Skeletal muscle tissue (tissue), 4 donors: ENCODE measurements around the gene RNU2-1. TPM values are rescaled to one million over a fixed set of nuclear protein-coding genes. Genes with fewer than 3 reads are reported as not detected.
"Not testable (repeated sequence)": the region's sequence is repeated elsewhere in the genome, so short reads cannot be mapped to it uniquely, and the experiment has no call there.

Experiments
- H3K27ac ChIP-seq: one replicate; pipeline ENCODE4 v1.7.0; 2013; ENCODE audit warnings: mild to moderate bottlenecking, low read depth, low read length, inconsistent platforms
- H3K27me3 ChIP-seq, 3 donors: one replicate each; pipeline ENCODE4 v1.7.0; 2013; ENCODE audit warnings: low read length in 3 of 3; ENCODE audit not compliant: control insufficient read depth in 3 of 3, insufficient read depth in 3 of 3
- H3K36me3 ChIP-seq, 3 donors: one replicate each; pipeline ENCODE4 v1.7.0; 2013; ENCODE audit warnings: low read length in 3 of 3; ENCODE audit not compliant: control insufficient read depth in 3 of 3, insufficient read depth in 3 of 3
- H3K4me1 ChIP-seq, 3 donors: one replicate each; pipeline ENCODE4 v1.7.0; 2013; ENCODE audit warnings: low read length in 3 of 3, mild to moderate bottlenecking in 3 of 3; ENCODE audit not compliant: control insufficient read depth in 3 of 3, insufficient read depth in 3 of 3
- H3K4me3 ChIP-seq, 3 donors: one replicate each; pipeline ENCODE4 v1.7.0; 2013; ENCODE audit warnings: low read length in 3 of 3
- H3K9ac ChIP-seq, 3 donors: one replicate each; pipeline ENCODE4 v1.7.0; 2013; ENCODE audit warnings: low read length in 3 of 3, mild to moderate bottlenecking in 3 of 3, moderate library complexity in 2 of 3, low read depth in 1 of 3
- H3K9me3 ChIP-seq, 3 donors: one replicate each; pipeline ENCODE4 v1.7.0; 2013; ENCODE audit warnings: low read length in 3 of 3; ENCODE audit not compliant: control insufficient read depth in 3 of 3
- total RNA-seq: library from RNA; depleted of rRNA; stranded (reverse); fragments of >200 nt; gene quantifications from one replicate; pipeline ENCODE4 v1.2.3, GENCODE V29; 2014
- donor health status: Osteomylitis.

Gene RNU2-1
- total RNA-seq, 1 donor from 2014 or later, result not detected

DNA sequence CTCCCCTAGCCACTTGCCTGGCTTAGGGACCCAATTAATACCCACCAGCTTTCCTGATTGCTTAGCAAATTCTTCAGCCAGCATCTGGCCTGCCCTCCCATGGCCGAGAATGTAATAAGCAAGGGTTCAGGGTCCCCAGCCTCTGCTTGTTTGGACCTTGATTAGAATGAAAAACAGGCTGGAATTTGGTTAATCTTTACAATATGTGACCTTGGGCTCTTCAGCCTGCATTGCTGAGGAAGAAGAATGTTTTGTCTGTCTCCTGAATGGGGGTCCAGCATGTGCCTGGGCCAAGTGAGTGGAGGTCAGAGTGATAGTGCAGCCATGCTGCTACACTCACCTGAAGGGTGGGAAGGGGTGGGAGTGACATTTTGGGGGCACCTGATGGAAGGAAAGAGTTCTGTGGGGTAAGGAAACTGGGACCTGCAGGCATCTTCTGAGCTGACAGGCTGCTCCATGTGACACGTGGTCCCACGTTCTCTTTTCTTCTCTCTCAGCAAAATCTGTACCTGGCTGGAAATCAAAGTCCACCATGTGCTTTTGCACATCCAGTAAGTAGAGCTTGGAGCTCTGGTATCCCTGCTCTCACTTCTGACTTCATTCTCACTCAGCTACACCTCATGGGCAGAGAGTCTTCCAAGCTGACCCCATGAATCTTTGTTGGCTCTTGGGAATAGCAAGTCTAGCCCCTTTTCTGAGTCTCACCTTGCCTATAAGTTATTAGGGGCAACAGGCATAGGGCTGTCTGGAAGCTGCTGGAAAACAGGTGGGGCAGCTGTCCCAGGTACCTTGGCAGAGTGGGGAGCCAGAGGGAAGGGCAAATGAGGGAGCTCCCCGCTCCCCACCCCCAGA lies 16.8 kb downstream of the RNU2-1 start:
- peaks cover 24 to 29% (median 29%) of the 10 kb centered on the region in 3 donors for H3K36me3 ChIP-seq
- H3K27me3 ChIP-seq, result no peaks in the 10 kb centered on the region
- H3K4me3 ChIP-seq, result no peak overlapping the region
- no peaks in the 10 kb centered on the region for H3K9me3 ChIP-seq
- no peak overlapping the region for H3K9ac ChIP-seq
- H3K27ac ChIP-seq, result no peak overlapping the region
- peaks cover 0 to 3% (median 0%) of the 10 kb centered on the region in 3 donors for H3K4me1 ChIP-seq

DNA sequence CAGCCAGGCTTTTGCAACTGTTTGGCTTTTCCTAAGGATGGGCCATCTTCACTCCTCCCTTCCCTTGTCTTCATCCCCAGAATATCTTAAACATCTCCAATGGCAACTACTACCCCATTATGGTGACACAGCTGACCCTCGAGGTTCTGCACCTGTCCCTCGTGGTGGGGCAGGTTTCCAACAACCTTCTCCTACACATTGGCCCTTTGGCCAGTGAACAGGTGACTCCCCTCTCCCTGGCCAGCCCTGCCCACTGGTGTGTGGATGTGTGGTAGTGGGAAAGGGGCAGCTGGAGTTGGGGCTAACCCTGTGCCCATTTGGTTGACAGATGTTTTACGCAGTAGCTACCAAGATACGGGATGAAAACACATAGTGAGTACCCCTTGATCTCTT lies 17.4 kb downstream of the RNU2-1 start:
- Histone ChIP-seq H3K4me1 (peaks cover 0 to 3% (median 0%) of the 10 kb centered on the region in 3 donors), H3K36me3 (peaks cover 24 to 29% (median 29%) of the 10 kb centered on the region in 3 donors), H3K9ac (no peak overlapping the region)

DNA sequence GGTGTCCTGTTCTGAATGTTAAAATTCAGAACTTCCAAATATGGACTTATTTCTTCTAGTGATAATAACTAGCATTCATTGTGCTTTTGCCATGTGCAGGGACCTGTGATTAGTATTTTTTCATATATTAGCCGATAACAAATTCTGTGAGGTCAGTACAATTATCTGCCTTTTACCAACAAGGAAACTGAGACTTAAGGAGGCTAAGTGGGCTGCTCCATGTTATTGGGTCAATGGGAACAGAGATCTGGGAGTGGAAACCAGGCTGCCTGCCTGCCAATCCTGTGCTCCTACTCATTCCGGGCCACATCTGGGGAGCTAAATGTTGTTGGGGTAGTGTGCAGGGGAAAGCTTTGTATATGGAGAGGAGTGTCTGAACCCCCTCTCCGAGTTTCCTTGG lies 18.4 kb downstream of the RNU2-1 start:
- Histone ChIP-seq H3K9me3 (no peaks in the 10 kb centered on the region), H3K4me1 (peaks cover 0 to 5% (median 0%) of the 10 kb centered on the region in 3 donors), H3K36me3 (peaks cover 24 to 36% (median 34%) of the 10 kb centered on the region in 3 donors), H3K27ac (no peak overlapping the region), H3K27me3 (no peaks in the 10 kb centered on the region), H3K9ac (no peak overlapping the region), H3K4me3 (no peak overlapping the region)

More for the DNA sequence above, 17.4 kb downstream of the RNU2-1 start:
- no peaks in the 10 kb centered on the region for H3K27me3 ChIP-seq
- H3K4me3 ChIP-seq, result no peak overlapping the region
- H3K27ac ChIP-seq, result no peak overlapping the region
- H3K9me3 ChIP-seq, result no peaks in the 10 kb centered on the region

DNA sequence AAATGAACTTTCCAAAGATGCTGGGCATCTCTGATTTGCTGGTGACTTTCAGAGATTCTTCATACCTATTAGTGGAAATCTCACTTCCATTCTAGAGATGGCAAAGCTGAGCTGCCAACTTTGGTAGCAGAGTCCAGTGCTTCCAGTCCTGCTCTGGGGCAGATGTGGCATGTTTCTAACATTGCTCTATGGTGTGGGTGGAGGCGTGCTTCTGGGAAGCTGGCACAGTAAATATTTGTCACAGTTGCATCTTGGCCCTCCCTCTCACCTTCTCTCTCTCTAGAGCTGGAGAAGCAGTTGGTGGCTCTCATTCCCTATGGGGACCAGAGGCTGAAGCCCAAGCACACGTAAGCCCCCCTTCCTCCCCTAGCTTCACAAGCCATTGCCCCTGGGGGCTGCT lies 20.2 kb downstream of the RNU2-1 start:
- Histone ChIP-seq H3K4me3 (no peak overlapping the region), H3K9me3 (no peaks in the 10 kb centered on the region), H3K27ac (no peak overlapping the region), H3K9ac (peak overlapping the region in 1 of 3 donors; percentile 35), H3K4me1 (peaks cover 0 to 5% (median 0%) of the 10 kb centered on the region in 3 donors), H3K36me3 (peaks cover 31 to 50% (median 43%) of the 10 kb centered on the region in 3 donors), H3K27me3 (no peaks in the 10 kb centered on the region)

DNA sequence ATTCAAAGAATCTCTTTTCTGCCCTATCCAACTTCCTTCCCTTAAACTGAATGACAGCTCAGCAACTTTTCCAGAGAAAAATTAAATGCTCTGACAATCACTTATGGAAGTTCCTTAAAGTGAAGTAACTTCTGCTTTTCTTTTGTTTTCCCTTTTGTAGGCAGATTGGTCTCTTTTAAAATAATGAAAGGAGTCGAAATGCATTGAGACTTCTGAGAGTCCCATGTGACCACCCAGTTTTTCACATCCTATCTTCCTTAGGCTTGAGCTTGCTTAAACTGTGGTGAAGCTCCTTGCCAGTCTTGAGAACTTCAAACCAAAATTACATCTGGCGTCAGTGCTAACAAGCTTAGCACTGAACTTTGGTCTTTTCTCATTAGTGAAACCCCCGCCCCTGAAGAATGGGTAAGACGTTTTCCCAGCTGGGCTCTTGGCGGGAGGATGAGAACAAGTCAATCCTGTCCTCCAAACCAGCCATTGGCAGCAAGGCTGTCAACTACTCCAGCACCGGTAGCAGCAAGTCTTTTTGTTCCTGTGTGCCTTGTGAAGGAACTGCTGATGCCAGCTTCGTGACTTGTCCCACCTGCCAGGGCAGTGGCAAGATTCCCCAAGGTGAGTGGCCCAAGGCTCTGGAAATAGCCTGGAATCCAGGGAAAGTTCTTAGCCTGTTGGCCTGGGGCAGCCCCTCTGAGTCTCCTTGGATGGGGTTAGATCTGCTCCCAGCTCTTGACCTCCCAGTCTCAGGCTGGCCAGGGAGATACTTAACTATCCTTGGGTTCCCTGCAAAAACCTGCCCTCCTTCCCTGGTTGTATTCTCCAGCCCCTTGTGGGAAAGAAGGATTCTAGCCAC lies 20.9 kb downstream of the RNU2-1 start:
- Histone ChIP-seq H3K9me3 (no peaks in the 10 kb centered on the region), H3K4me1 (peaks cover 0 to 5% (median 0%) of the 10 kb centered on the region in 3 donors), H3K4me3 (peak overlapping the region in 2 of 3 donors; percentile 69 to 77), H3K36me3 (peaks cover 31 to 57% (median 50%) of the 10 kb centered on the region in 3 donors), H3K27ac (peak overlapping the region; percentile 70), H3K27me3 (no peaks in the 10 kb centered on the region), H3K9ac (peak overlapping the region; percentile 27 to 80 (median 68))

DNA sequence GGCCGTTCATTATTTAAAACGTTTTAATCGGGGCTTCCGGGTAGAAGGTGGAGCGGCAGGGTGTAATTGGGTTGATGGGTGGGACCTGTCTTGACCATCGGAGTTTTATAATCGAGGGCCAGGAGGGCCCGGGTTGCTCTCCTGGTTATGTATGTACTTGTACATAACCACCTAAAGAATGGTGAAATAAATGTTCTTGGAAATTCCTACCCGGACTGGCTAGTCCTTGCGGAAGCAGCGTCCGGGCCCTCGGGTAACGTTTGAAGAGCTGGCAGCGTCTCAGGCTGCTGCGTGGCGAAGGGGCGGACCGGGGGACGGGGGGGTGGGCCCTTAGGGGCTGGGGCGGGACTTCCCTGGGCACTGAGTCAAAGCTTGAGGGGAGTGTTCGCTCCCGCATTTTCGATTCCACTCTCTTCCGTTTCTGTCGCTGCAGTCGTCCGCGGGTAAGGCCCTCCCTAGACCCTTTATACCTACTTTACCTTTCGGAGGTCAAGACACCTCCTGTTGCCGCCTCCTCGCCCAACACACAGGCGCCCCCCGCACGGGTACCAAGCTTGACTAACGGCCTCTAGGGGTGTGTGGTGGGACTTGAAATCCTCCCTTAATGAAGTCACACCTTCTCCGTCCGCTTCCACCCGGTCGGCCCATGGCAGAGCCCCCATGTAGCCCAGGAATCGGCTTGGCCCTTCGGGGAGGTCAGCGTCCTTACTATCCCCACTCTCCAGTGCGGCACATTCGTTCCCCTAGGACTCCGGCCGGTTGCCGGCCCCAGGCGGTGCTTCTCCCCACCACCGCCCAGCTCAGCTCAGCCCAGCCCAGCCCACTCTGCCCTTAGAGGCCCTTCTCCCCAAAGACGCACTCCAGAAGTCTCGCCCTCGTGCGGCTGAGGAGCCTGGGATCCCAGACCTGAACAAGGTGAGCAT lies 22.0 kb downstream of the RNU2-1 start, which contains the start of gene TMEM106A:
TSS of gene TMEM106A (plus strand) at position 396 of the 923 bp plus-strand sequence. CDS start 1,167 bp downstream, outside the sequence.
- Histone ChIP-seq H3K9me3 (no peaks in the 10 kb centered on the region), H3K27ac (peak within 1 kb of the TSS; percentile 70), H3K9ac (peak within 1 kb of the TSS; percentile 68 to 80 (median 73)), H3K4me3 (peak within 1 kb of the TSS; percentile 69 to 77 (median 69)), H3K36me3 (peaks cover 29 to 59% (median 54%) of the 10 kb centered on the region in 3 donors), H3K27me3 (no peaks in the 10 kb centered on the region), H3K4me1 (peaks cover 0 to 5% (median 0%) of the 10 kb centered on the region in 3 donors)

DNA sequence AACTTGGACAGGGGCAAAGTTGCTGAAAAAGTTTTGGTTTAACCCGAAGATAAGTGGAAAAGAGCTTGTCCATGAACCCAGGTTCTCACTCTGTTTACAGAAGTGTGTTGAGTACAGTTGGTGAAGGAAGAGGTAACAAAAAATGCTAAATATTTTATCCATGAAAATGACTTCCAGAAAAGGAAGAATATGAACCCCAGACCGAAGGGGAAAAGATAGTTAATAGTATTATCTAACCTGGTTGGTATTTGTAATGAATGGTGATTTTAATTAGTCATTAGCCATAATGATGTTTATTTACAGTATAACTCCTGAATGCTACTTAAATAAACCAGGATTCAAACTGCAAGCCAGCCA lies 22.7 kb downstream of the RNU2-1 start:
- peaks cover 23 to 56% (median 51%) of the 10 kb centered on the region in 3 donors for H3K36me3 ChIP-seq

DNA sequence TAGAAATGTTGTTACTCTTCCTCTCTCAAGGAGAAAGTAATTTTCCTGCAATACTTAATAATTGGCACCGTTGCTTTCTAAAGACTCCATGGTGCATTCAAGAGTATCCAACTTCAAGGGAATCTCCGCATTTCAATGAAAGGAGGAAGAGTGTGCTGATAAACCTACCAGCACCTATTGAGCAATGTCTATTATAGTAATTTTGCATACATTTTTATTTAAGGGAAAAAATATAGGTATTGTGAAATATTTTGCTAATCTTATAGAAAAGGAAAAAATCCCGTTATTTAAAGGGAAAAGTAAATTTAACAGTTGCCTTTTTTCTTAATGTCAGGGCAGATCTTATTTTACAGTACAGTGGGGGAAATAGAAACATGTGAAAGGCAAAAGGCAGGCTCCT lies 23.2 kb downstream of the RNU2-1 start:
- Histone ChIP-seq H3K4me1 (peaks cover 0 to 5% (median 0%) of the 10 kb centered on the region in 3 donors), H3K9ac (peak overlapping the region in 1 of 3 donors; percentile 10), H3K27ac (no peak overlapping the region), H3K9me3 (no peaks in the 10 kb centered on the region), H3K4me3 (no peak overlapping the region), H3K36me3 (peaks cover 18 to 52% (median 48%) of the 10 kb centered on the region in 3 donors), H3K27me3 (no peaks in the 10 kb centered on the region)

More for the DNA sequence above, 22.7 kb downstream of the RNU2-1 start:
- peak overlapping the region; percentile 14 for H3K27ac ChIP-seq
- H3K27me3 ChIP-seq, result no peaks in the 10 kb centered on the region
- no peaks in the 10 kb centered on the region for H3K9me3 ChIP-seq
- H3K4me1 ChIP-seq, result peaks cover 0 to 5% (median 0%) of the 10 kb centered on the region in 3 donors
- peak overlapping the region in 2 of 3 donors; percentile 10 to 63 for H3K9ac ChIP-seq
- H3K4me3 ChIP-seq, result peak overlapping the region in 2 of 3 donors; percentile 25 to 36

DNA sequence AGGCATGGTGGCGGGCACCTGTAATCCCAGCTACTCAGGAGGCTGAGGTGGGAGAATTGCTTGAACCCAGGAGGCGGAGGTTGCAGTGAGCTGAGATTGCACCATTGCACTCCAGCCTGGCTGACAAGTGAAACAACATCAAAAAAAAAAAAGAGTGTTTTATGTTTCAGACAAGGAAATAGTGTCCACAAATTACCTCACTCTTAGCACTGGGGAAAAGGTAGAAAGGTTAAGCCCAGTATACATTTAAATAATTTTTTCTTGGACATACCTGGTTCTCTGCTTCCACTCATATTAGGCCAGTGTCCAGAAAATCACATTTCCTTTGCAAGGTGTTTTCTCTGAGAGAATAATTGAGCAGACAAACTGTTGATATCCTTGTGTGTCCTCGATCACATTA lies 30.8 kb downstream of the RNU2-1 start:
- not testable (repeated sequence) for H3K9me3 ChIP-seq, H3K4me3 ChIP-seq, H3K27me3 ChIP-seq, H3K9ac ChIP-seq, H3K4me1 ChIP-seq, H3K27ac ChIP-seq
- H3K36me3 ChIP-seq, result peaks cover 57 to 78% (median 66%) of the 10 kb centered on the region in 3 donors
